NCI-H146 treated with DMSO at 0.1 percent for 48 hours (cell line): ENCODE data around the gene UAP1.

Experiments
- DNase-seq: peaks from one replicate; lab custom pipeline; 2025; ENCODE audit not compliant: unreplicated experiment; lab: John Stamatoyannopoulos, UW

The UAP1 gene

DNA sequence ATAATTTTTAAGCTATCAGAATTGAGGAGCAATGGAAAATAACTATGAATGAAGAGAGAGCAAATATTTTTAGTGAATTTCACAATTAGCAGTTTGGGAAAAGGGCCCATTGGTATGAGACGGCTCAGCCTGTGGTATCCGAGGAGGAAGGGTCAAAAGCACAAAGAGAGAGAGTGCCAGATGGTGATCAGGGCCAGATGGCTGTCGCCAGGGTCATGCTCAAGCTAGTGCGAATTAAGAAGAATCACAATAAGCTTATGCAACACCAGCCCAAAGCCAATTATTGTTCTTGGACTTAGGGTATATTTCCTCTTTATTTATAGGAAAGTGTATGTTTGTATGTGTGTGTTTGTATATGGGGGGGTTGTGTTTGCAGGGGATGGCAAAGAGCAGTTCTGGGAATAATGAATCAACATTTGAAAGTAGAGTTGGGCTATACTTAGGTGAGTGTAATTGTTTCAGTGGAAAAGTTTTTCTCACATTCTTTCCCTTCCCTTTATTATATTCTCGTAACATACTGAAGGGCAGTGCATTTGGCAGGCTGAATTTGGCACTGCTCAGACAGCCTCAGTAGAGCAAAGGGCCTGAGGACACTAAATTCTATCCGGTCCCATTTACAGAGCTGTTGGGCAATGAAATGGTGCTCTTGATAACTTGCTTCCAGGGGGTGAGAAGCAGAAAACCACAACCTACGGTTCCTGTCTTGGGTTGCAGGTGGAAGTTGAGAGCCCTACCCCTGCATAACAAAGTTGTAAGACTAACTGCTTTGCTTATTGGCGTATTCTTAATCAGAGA, 51.3 kb downstream of the UAP1 start:
- DNase-seq, result no peak

DNA sequence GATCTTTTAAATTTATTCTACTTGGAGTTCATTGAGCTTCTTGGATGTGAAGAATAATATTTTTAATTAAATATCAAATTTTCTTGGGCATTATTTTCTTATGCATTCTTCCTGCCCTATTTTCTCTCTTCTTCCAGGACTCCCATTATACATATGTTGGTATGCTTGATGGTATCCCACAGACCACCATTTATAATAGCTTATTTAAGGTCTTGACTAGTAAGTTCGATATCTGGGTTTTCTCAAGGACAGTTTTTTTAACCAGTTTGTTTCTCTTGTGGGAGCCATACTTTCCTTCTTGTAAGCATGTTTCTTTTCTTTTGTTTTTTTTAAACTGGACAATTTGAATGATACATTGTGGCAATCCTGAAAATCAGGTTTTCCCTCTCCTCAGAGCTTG, 55.3 kb downstream of the UAP1 start:
- no peak for DNase-seq

DNA sequence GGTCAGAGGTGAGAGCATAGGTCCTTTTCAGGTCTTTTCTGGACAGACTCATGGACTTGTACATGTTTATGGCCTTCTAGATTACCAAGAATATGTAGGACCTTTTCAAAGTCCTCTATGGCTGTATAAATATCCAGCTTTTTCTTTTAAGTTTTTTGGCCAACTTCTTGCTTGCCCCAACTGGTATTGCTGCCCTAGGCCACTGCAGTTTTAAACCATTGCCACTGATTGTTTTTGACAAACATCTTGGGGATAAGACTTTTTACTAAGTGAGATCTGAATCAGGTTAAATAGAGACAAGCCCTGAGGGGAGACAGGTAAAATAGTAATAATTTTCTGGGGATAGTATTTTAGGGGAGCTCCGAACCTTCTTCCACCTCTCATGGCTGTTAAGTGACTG, 56.0 kb downstream of the UAP1 start:
- DNase-seq, result no peak

DNA sequence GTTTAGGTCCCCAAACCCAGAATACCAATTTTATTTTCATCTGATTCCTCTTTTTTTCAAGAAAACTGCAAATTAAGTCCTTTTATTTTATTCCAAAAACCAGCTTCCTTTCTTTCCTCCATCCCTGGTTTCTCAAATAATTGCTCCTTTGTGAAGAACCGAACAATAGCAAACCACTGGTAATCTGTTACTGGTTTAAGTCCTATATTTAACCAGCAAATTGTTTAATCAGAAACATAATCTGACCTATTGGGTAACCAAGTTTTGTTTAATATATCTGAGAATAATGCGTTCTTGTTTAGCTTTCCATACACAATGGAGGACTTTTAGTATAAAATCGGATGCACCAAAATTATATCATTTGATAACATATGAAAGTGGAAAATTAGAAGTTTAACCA, 57.6 kb downstream of the UAP1 start:
- no peak for DNase-seq

DNA sequence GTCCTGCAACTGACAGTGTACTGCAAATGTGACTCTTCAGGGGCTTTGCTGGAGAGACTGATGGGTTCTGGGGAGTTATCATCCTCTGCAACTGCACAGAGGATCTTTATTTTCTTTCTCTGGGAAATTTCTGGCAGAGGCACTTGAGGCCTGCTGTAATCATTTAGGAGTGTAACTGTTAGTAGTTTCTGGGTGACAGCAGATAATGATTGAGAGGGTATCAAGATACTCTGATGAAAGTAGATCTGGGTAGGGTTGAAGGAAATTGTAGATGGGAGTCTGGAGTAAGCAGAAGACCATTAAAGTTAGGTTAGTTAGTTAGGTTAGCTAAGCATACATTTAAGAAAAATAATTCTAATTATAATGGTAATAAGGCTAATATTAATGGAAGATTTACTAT, 59.7 kb downstream of the UAP1 start:
- no peak for DNase-seq

DNA sequence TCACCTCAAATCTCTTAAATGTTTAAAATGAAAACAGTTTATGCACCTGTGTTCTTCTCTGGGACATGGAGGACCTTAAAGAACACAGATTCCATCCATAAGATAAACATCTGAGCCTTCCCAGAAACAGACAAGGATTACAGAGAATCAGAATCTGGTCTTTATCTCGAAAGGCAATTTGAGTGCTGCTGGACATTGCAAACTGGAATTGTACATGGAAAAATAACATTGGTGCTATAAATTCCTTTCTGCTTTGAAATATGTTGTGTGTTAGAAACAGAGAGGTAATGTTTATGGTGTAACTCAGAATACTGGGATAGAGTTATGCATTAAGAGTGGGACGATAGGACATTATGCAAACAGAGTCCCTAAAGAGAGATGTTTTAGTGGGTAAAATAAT, 64.2 kb downstream of the UAP1 start:
- DNase-seq, result no peak

DNA sequence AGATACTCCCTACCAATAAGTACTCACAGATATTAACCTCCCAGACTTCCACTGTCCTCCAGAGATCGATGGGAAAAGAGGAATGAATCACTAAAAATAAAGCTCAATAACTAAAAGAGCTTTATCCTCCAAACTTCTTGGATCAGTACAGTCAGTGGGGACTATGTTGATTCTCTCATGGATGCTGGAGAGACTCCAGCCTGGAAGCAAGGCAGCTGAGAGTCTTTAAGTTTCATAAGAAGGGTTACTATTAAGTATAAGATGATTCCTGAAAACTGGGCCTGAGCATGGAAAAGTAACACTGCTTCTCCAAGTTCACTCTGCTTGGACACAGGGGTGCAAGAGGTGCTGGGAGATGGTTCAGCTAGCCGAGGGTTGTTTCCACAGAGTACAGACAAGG, 64.6 kb downstream of the UAP1 start:
- no peak for DNase-seq

DNA sequence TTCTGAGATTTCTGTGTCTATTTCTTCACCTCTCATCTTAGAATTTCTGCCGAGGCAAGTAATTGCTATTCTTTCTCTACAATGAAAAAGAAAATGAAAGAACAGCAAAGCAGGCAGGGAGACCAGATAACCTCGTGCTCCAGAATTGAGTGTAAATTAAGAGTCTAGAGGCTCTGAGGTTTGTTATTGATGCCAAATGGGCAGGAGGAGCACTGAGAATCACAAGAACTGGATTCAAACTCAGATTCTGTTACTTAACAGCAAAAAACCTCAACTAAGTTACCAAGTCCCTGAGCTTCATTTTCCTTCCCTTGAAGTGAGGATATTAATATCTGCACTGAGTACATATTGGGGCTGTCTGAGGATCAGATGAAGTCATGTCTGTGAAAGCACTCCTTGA, 65.2 kb downstream of the UAP1 start:
- no peak for DNase-seq

DNA sequence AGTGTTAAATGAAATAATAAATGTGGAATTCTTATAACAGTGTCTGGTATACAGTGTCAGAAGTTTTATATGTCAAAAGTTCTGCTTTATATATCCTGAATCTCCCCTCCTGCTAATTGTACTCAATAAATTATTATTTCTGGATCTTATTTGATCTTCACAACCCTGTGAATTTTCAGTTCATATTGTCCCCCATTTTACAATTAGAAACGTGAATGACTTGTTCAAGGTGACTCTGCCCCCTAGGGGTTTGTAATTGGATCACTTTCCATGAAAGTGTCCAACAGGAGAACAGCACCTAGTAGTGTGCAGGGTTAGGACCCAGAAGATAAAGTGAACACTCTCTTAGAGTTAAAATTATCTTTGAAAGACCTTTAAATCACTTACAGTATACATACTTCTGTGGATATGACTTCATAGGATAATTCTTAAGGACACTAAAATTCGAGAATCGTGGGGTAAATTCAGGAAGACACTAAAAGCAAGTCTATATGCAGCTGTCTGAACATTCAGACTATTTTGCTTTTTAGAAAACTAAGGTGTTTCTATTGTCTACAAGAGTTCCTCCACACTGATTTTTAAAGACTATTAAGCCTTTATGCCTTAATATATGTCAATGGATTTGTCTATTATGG, 66.3 kb downstream of the UAP1 start:
- DNase-seq, result no peak

DNA sequence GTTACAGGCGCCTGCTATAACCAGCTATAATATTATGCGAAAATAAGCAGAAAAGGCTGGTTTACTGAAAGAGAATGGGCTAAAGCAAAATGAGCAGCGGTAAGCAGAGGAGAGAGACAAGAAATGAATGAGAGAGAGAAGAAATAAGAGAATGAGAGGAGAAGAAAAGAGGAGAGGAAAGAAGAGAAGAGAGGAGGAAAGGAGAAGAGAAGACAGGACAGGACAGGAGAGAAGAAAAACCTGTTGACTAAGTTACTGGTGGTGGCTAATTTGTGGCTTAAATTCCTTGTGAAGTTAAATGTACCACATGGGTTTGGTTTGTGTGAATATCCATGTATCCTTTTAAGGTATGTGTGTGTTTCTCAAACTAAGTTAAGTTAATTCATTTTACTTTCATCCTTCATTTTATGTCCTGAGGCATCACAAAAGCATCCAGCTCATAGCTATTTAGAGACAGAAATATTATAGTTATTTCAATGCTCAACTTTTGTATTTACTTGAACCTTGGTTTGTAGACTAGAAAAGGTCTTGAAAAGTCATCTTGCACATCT, 67.6 kb downstream of the UAP1 start:
- DNase-seq, result no peak

DNA sequence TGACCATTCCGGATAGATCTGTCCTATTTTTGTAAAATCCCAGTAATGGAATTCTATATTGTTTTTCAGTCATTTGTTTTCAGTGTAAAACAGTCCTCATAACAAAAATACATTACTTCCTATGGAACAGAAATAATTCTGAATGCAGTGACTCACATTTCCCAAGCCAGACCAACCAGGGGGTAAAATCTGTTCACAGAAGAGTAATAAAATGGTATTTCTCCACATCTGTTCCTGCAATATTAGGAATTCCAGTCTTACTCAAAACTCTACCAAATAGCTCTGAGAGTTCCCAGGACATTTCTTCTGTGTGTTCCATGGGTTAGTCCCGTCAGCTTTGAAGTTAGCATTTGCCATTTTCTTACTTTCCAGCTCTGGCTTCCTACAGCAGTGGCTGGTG, 68.1 kb downstream of the UAP1 start:
- DNase-seq, result no peak

DNA sequence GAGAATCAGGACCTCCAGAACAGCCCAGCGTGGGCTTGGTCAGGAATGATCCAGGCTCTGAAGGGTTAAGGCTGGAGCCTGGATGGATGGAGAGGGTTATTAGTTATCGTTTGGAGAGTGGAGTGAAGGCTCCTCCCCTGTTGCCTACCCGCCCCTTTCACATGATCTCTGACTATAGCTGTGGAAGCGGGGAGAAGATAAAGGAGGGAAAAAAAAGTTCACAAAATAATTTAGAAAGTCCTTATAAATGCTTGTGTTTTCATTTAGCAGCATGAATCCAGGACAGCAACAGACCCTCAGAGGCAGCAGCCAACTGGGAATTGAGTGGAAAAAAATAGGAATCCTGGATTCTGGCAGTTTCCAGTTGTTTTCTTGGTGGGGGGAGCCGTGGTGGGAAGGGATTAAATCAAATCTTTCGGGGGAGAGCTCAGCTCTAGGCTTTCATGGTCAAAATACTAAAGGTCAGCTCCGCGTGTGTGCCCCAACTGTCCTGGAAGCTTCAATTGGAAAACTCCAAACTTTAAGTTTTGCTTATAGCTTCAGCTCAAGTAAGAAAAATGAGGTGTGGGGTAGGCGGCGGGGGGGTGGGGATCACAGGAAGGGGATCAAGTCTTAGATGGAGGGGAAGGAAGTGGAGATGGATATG, 70.1 kb downstream of the UAP1 start:
- no peak for DNase-seq

DNA sequence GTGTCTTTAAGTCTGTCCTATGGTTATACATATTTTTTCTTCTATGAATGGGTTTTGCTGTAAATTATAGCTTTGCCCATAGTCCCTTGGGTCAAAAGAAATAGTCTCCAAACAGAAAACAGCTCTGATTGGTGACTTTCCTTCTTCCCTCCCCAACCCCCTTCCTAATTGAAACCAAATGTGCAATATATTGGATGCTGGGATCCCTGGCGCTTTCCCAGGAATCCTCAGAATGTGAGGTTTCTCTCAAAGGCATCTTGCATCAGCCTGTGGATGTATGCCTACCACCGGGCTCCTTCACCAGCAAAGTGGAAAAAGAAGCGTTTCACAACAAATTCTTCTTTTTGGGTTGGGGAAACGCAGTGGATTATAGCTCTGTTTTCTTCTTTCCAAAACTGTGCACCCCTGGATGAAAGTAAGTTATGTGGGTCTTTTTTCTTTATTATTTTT, 70.7 kb downstream of the UAP1 start, which contains the start of gene DDR2:
TSS of gene DDR2 (plus strand) at position 248 of the 450 bp plus-strand sequence. CDS start 86,600 bp downstream, outside the sequence.
- DNase-seq, result no peak

DNA sequence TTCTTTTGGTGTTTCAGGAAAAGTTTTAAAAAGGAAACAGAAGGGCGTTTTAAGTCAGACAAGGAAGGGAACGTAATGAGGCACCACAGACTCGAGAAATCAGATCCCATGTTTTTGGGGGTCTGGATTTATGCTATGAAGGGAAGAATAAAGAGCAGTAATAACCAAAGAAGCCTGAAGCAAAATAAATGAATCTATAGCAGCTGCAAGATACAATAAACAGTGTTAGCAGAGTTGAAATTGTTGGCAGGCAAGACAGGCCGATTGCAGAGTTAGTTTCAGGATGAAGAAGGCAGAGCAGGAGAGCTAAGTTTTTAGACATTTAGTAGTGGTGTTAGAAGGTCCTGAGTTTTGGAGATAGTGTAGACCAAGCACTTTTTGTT, 71.2 kb downstream of the UAP1 start:
- no peak for DNase-seq

DNA sequence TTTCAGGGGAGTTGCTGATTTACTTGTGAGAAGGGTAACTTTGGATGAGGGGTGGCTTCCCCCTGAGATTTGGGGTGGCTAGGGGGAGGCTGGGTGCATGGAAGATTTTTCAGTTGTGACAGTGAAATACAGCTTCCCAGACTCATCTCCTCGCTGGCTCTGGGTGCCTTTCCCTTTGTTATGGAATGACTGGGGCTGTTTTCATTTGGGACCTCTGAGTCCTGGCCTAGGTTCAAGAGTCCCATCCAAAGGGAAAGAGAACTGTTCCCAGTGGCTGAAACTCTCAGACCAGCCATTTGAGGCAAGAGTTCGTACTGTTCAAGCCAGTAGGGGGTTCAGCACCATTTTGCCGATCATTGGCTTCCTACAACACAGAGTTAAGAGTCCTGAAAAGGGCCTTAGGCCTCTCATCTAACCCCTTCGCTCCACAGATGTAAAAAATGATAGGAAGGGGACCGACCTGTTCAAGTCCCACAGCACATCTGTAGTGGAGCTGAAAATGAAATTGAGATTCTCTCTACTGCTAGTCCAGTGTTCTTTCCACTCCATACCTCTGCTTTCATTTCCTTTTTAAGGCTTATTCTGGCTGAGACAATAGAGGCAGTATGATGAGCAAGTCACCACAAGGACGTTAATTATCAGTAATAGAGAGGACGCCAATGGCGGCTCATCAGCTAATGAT, 71.7 kb downstream of the UAP1 start:
- no peak for DNase-seq

DNA sequence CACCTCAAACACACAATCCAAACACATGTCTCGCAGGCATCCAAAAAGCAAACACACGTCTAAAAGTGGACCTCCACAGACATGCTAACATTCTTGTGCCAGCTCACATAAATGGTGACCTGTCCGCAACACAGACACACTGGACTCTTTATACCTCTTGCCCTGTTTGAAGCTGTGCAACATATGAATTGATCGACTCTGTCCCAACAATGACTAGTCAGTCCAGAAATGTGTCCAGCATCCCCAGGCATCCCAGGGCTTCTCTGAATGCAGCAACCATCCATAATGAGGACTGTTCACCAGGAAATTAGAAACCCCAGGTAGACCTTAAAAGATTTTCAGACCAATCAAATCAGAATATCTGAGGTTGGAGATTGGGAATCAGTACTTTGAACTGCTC, 73.9 kb downstream of the UAP1 start:
- DNase-seq, result no peak

DNA sequence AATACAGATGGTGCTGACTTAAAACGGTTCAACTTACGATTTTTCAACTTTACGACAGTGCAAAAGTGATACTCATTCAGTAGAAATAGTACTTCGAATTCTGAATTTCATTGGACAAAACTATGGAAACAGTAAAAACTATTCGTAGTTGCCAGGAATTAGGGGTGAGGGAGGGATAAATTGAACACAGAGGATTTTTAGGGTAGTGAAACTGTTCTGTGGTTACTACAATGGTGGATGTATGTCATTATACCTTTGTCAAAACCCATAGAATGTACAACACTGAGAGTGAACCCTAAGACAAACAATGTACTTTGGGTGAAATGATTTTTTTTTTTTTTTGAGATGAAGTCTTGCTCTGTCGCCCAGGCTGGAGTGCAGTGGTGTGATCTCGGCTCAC, 78.2 kb downstream of the UAP1 start:
- DNase-seq, result no peak

DNA sequence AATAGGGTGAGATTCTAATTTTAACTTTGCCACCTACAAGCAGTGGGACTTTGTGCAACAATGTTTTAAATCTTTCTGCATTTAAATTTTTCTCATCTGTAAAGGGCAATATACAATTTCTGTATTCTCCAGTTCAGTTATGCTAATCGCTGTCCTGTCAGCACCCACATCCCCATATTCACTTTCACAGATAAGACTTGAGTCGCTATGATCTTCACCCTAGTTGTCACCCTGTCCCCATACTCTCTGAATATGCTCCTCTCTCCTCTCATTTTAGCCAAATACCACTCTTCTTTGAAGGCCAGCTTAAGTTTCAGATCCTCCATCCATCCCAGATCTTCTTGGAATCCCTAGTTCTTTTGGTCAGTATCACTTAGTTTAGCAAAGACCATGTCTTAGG, 79.6 kb downstream of the UAP1 start:
- no peak for DNase-seq

DNA sequence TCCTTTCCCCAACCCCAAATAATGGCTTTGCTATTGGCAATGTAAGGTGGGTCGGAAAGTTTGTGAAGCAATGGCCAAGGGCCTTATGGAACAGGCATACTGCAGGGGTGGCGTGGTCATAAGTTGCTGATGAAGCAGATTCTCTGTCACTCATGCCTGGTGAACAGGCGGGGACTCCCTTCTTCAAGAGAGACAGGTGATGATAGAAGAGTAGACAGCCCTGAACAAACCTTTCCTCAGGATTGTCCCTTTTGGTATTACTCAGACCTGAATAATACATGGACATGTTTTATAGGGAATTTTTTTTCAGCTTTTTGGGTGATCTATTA, 83.4 kb downstream of the UAP1 start:
- no peak for DNase-seq

DNA sequence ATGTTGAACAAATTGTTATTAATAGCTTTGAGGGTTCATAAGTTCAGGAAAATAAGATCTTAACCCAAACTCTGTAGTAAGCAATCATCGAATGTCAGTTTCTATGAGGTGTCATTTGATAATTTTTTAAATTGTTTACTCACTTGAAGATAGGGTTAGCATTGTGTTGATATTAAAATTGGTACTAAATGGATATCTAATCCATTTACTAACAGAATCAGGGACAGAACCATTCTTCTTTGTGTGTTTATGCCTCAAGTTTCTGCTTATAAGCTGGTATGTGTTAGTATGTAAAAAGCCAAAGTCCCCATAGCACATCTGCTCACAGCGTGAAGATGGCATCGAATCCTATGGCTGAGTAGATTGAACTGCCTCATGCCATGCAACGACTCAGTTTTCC, 84.1 kb downstream of the UAP1 start:
- no peak for DNase-seq

DNA sequence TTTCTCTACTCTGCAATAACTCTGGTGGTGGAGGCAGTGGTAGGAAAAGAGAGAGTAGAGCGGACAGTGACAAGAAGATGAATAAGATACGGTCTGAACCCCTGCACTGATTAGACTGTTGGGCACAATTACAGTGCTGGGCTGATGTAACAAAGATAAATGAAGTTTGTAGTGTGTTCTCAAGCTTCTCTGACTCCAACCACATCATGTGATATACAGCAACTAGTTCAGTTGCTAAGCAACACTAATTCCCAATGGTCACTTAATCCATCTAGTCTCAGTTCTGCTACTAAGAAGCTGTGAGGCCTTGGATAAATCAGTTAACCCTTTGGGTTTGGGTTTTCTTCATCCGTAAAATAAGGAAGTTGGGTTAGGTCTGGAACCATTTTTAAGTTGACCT, 88.1 kb downstream of the UAP1 start:
- DNase-seq, result no peak
